ENCODE measurements around the gene AGBL1.
"Not testable (repeated sequence)": the region's sequence is repeated elsewhere in the genome, so short reads cannot be mapped to it uniquely, and the experiment has no call there.

AGBL1 gene

DNA sequence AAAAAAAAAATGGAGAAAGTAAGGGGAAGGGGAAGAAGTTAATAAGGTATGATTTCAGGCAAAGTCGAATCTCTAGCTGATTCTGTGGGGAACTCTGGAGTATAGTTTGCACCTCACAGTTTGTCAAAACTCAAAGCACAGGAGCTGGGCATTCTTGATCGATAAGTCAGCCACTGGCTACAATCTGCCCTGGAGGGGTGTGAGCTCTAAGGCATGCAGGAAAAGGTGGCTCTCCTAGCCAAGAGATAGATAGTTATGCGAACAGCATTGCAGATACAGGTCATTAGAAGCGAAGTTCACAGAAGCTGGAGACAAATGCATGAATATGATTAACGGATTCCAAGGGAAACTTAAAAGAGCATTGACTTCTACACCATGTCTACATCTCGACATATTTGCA lies 952.6 kb downstream of the AGBL1 start:
- DNase-seq, result no peak

DNA sequence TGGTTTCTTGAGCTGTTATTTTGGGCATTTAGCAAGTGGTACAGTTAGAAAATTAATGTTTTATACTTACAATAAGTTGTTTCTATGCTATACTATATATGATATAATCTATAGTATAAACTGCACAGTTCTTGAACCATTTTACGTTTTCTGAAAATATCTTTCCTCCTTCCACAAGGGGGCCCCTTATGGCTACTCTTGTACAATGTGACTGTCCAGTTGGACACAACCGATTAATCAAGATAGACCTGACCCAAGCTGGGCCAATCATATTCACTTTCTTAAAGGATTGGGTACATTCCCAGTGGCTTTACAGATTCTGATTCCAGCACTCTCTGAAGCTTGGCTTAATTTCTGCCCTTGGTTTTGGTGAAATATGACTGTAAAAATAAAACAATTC lies 953.4 kb downstream of the AGBL1 start:
- no peak for DNase-seq

DNA sequence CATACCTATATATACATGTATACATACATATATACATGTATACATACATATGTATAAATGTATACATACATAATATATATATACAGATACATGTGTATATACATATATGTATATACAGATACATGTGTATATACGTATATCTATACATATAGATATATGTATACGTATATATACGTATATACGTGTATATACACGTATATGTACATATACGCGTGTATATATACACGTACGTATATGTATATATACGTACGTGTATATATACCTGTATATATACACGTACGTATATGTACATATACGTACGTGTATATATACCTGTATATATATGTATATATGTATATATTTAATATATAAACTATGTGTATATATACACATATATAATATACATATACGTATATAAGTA lies 955.2 kb downstream of the AGBL1 start:
- no peak for DNase-seq

DNA sequence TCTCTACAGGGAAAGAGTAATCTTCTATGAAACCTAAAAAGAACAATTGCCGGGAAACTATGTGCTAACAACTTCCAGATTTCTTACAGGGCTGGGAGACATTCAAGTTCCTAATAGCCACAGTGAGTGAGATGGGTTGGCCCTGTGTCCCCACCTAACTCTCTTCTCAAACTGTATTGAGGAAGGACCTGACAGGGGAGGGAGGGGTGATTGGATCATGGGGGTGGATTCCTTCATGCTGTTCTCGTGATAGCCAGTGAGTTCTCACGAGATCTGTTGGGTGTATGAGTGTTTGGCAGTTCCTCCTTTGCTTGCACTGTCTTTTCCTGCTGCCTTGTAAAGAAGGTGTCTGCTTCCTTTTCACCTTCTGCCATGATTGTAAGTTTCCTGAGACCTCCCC lies 958.7 kb downstream of the AGBL1 start:
- DNase-seq, result no peak

DNA sequence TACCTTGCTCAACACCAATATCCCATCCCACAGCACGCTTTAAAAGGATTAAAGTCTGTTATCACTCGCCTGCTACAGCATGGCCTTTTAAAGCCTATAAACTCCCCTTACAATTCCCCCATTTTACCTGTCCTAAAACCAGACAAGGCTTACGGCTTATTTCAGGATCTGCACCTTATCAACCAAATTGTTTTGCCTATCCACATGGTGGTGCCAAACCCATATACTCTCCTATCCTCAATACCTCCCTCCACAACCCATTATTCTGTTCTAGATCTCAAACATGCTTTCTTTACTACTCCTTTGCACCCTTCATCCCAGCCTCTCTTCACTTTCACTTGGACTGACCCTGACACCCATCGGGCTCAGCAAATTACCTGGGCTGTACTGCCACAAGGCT lies 962.9 kb downstream of the AGBL1 start:
- DNase-seq, result not testable (repeated sequence)

DNA sequence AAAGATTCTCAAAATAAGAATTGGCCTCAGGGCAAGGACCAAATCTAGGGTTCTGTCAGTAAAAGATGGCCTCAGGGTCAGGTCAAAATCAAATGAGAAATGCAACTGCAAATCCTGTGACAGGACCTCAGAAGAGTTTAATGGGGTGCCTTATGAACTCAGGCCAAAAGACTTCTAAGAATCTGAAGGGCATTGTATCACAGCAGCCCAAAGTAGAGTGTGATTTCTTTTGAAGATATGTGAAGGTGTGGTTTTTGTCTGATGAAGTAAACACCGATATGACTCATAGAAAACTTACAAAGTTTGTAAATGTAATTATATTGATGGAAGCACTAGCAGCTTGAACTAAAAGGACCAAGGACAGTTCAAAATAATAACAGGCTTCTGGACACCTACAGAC lies 966.1 kb downstream of the AGBL1 start:
- no peak for DNase-seq

DNA sequence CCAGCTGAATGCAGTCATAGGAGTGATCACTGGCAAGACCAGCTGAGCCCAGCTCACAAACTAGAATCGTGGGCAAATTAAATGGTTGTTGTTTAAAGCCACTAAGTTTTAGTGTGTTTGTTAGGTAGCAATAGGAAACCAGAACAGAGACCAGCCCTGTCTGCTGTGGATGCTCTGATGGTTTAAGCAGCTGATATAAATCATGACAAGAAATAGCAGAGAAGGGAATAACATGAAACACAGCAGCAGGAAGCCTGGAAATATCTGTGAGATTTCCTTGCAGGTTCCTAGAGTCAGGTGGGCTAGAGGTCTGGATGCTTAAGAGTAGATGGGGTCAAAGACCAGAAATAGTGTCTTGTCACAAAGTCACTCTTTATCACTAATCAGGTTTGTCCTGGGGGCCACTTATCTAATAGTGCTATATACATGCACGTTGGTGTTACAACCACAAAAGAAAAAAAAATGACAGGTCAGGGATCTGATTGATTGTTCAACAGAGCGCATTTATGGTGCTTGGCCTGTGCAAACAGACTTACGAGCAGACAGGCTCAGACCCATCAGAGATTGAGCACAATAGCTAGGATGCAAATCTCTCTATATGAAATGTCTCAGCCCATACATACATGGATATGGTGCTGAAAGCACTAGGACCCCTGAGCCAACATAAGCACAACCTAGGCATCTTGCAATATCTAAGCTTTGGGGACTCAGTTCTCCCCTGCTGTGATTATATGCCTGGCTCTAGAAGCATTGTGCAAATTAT lies 967.7 kb downstream of the AGBL1 start:
- DNase-seq, result no peak
